GM18519 (cell line): Measurements from ENCODE around the gene KRT36.

Experiments used
- ATAC-seq: cut with Tn5 transposase; IDR thresholded peaks from one replicate; pipeline ENCODE4 v1.9.1; 2021; ENCODE audit warnings: mild to moderate bottlenecking, moderate library complexity; ENCODE audit not compliant: unreplicated experiment, low FRiP score

Gene KRT36

GRCh38 chr17:41444186-41444585 lies 45.5 kb downstream of the KRT36 start:
- ATAC-seq, result no peak

DNA sequence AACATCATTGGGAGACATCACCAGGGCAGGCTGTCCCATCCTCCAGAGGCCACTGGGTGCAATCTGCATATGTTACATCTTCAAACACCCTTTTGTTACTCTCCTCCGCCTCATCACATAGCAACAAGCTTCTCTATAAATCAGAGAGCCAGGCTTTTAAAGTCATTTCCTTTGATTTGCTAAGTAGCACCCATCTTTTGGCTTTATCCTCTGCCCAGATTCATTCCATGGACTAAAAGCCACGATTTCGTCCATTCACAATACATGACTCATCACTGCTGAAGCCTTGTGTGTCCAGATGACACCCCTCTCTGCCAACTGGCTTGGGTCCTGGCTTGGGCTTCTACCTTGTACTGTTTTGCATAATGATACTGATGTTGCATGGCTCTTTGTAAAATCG lies 47.0 kb downstream of the KRT36 start:
- ATAC-seq, result no peak

GRCh38 chr17:41440531-41441033 lies 49.1 kb downstream of the KRT36 start, which contains the start of gene KRT38:
TSS of gene KRT38 (minus strand) at chr17:41440983. CDS start at chr17:41440921, 62 bp downstream.
- ATAC-seq, result no peak

GRCh38 chr17:41439375-41439774 lies 50.3 kb downstream of the KRT36 start:
- no peak for ATAC-seq

DNA sequence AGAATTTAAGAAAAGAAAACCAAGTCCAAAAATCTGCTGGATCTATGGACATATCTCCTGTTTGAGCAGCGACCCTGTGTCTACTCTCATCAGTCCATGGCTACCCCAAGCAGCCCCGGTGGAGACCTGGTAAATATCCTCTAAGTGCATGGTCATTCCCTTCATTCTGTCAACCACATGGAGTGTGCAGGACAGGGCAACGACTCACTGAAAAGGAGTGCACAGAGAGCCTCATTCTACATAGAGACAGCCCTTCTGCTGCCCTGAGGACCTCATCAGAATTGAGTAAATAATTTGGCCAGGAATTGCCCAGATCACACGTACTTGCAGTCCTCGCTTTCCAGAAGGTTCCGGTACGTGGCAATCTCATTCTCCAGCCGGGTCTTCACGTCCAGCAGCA lies 51.9 kb downstream of the KRT36 start:
- no peak for ATAC-seq

GRCh38 chr17:41437254-41437653 lies 52.5 kb downstream of the KRT36 start:
- no peak for ATAC-seq
